Measurements from ENCODE around the gene BACH1. TPM values are rescaled to one million over a fixed set of nuclear protein-coding genes. Genes with fewer than 3 reads are reported as not detected.

Gene BACH1
- total RNA-seq, 1 experiment from 2014 or later: 48.7 TPM

GRCh38 chr21:29260461-29260860 is 38.3 kb upstream of the BACH1 start:
- DNase-seq (ENCODE audit: low spot score) (no peak), ATAC-seq (no peak)
- H3K4me1 Mint-ChIP-seq: no peaks in the 10 kb centered on the region
- H3K36me3 Mint-ChIP-seq: no peaks in the 10 kb centered on the region
- ChIA-PET CTCF (no interaction called here), POLR2A (no interaction called here)
- H3K27me3 Mint-ChIP-seq (ENCODE audit: low read depth): no peaks in the 10 kb centered on the region
- TF ChIP-seq NFATC4 (CRISPR knock-in tag; IDR thresholded peaks at IDR 0.05): no peak
- no peak for TF ChIP-seq ZNF138 (CRISPR knock-in tag; conservative IDR thresholded peaks at IDR 0.05)
- TF ChIP-seq ETV6 (CRISPR knock-in tag; IDR thresholded peaks at IDR 0.05): no peak
- TF ChIP-seq, protein P1, sequence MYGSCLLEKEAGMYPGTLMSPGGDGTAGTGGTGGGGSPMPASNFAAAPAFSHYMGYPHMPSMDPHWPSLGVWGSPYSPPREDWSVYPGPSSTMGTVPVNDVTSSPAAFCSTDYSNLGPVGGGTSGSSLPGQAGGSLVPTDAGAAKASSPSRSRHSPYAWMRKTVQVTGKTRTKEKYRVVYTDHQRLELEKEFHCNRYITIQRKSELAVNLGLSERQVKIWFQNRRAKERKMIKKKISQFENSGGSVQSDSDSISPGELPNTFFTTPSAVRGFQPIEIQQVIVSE (CRISPR knock-in tag; IDR thresholded peaks at IDR 0.05; ENCODE audit: borderline replicate concordance): no peak
- TF ChIP-seq, protein P2, sequence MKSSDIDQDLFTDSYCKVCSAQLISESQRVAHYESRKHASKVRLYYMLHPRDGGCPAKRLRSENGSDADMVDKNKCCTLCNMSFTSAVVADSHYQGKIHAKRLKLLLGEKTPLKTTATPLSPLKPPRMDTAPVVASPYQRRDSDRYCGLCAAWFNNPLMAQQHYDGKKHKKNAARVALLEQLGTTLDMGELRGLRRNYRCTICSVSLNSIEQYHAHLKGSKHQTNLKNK (CRISPR knock-in tag; IDR thresholded peaks at IDR 0.05): no peak
- no peak for TF ChIP-seq NR1H2 (CRISPR knock-in tag; IDR thresholded peaks at IDR 0.05)
- TF ChIP-seq MXD4 (CRISPR knock-in tag; IDR thresholded peaks at IDR 0.05; ENCODE audit: borderline replicate concordance): no peak
- no peak for TF ChIP-seq HMGA2 (CRISPR knock-in tag; IDR thresholded peaks at IDR 0.05)
- no peak for TF ChIP-seq MAX (CRISPR knock-in tag; IDR thresholded peaks at IDR 0.05)
- TF ChIP-seq, protein P3, sequence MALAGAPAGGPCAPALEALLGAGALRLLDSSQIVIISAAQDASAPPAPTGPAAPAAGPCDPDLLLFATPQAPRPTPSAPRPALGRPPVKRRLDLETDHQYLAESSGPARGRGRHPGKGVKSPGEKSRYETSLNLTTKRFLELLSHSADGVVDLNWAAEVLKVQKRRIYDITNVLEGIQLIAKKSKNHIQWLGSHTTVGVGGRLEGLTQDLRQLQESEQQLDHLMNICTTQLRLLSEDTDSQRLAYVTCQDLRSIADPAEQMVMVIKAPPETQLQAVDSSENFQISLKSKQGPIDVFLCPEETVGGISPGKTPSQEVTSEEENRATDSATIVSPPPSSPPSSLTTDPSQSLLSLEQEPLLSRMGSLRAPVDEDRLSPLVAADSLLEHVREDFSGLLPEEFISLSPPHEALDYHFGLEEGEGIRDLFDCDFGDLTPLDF (CRISPR knock-in tag; IDR thresholded peaks at IDR 0.05): no peak
- no peak for TF ChIP-seq RELA (CRISPR knock-in tag; IDR thresholded peaks at IDR 0.05; ENCODE audit: borderline replicate concordance)
- TF ChIP-seq E2F4 (CRISPR knock-in tag; IDR thresholded peaks at IDR 0.05; ENCODE audit: borderline replicate concordance, low read depth): no peak
- TF ChIP-seq IRF2 (CRISPR knock-in tag; IDR thresholded peaks at IDR 0.05; ENCODE audit: borderline replicate concordance, low read depth): no peak
- TF ChIP-seq ZNF532 (CRISPR knock-in tag; IDR thresholded peaks at IDR 0.05; ENCODE audit: borderline replicate concordance): no peak
- no peak for TF ChIP-seq ZNF281 (CRISPR knock-in tag; IDR thresholded peaks at IDR 0.05)
- TF ChIP-seq, protein P4, sequence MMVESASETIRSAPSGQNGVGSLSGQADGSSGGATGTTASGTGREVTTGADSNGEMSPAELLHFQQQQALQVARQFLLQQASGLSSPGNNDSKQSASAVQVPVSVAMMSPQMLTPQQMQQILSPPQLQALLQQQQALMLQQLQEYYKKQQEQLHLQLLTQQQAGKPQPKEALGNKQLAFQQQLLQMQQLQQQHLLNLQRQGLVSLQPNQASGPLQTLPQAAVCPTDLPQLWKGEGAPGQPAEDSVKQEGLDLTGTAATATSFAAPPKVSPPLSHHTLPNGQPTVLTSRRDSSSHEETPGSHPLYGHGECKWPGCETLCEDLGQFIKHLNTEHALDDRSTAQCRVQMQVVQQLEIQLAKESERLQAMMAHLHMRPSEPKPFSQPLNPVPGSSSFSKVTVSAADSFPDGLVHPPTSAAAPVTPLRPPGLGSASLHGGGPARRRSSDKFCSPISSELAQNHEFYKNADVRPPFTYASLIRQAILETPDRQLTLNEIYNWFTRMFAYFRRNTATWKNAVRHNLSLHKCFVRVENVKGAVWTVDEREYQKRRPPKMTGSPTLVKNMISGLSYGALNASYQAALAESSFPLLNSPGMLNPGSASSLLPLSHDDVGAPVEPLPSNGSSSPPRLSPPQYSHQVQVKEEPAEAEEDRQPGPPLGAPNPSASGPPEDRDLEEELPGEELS (CRISPR knock-in tag; IDR thresholded peaks at IDR 0.05): no peak
- peaks cover 9% of the 10 kb centered on the region for H3K9me3 Mint-ChIP-seq
- no peak overlapping the region for H3K4me3 Mint-ChIP-seq
- H3K27ac Mint-ChIP-seq: no peak overlapping the region

Data from WTC11 (cell line).